Chondrocyte (in vitro differentiated cells): ENCODE measurements around the gene IRX4. TPM values are rescaled to one million over a fixed set of nuclear protein-coding genes. Genes with fewer than 3 reads are reported as not detected.
"Not testable (repeated sequence)": the region's sequence is repeated elsewhere in the genome, so short reads cannot be mapped to it uniquely, and the experiment has no call there.

Experiments used
- DNase-seq: peaks from one replicate; pipeline ENCODE4 v3.0.0; 2021; ENCODE audit warnings: mixed read lengths, low spot score
- H3K27ac Mint-ChIP-seq: one replicate; pipeline ENCODE4 v1.8.0; 2021; ENCODE audit warnings: mild to moderate bottlenecking, moderate library complexity, mixed read lengths; ENCODE audit not compliant: unreplicated experiment
- H3K27me3 Mint-ChIP-seq: 2 replicates; pipeline ENCODE4 v1.8.0; 2021; ENCODE audit warnings: low read depth, mixed read lengths
- H3K36me3 Mint-ChIP-seq: 2 replicates; pipeline ENCODE4 v1.8.0; 2021; ENCODE audit warnings: low read depth, mixed read lengths
- H3K4me1 Mint-ChIP-seq: 2 replicates; pipeline ENCODE4 v1.8.0; 2021; ENCODE audit warnings: low read depth, mild to moderate bottlenecking, mixed read lengths
- H3K4me3 Mint-ChIP-seq: one replicate; pipeline ENCODE4 v1.8.0; 2021; ENCODE audit warnings: mild to moderate bottlenecking, moderate library complexity, mixed read lengths; ENCODE audit not compliant: unreplicated experiment
- H3K9me3 Mint-ChIP-seq: 2 replicates; pipeline ENCODE4 v1.8.0; 2021; ENCODE audit warnings: low read depth, mixed read lengths
- total RNA-seq: library from RNA; stranded (reverse); gene quantifications from 3 replicates; pipeline ENCODE4 v1.2.1, GENCODE V29; 2021
- TF ChIP-seq, protein P1 (sequence below): fragments of 200-600 bp; sonication (generic); IDR thresholded peaks from 2 replicates; pipeline ENCODE4 v1.5.0; 2021; ENCODE audit warnings: antibody characterized with exemption, mild to moderate bottlenecking, moderate library complexity

IRX4 gene
- total RNA-seq, 1 donor from 2014 or later: not detected

DNA sequence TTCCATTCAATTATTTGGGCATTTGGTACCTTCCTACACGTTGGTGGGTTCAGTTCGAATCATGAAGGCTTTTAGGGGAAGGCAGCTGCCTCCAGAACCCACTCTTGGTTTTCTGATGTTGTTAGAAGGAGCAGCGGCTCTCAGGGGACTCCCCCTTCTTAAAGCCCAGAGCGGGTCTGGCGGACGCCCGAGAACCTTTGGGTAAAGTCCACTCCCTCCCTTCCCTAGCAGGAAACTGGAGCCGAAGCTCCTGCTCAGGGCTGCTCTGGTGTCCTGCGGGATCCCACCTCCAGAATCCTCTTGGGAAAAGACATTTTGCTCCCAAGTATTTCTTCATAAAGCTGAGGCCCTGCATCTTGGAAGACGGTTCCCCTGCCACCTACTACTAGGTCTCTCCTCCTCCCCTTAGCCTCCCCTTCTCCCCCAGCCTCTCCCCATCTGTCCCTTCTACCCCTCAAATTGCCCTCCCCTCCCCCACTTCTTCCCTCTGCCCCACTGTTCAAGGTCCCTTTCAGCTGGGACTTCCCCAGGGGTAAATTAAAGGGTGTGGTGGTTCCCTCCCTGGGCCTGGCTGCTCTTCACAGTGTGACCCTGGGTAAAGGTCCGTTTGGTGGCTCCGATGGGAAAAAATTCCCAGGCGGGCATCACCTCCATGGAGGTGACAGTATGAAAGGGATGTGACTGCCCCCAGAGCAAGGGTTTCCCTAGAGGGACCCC, 9.3 kb downstream of the IRX4 start:
- no peaks in the 10 kb centered on the region for H3K9me3 Mint-ChIP-seq
- DNase-seq: no peak
- TF ChIP-seq, protein P1, sequence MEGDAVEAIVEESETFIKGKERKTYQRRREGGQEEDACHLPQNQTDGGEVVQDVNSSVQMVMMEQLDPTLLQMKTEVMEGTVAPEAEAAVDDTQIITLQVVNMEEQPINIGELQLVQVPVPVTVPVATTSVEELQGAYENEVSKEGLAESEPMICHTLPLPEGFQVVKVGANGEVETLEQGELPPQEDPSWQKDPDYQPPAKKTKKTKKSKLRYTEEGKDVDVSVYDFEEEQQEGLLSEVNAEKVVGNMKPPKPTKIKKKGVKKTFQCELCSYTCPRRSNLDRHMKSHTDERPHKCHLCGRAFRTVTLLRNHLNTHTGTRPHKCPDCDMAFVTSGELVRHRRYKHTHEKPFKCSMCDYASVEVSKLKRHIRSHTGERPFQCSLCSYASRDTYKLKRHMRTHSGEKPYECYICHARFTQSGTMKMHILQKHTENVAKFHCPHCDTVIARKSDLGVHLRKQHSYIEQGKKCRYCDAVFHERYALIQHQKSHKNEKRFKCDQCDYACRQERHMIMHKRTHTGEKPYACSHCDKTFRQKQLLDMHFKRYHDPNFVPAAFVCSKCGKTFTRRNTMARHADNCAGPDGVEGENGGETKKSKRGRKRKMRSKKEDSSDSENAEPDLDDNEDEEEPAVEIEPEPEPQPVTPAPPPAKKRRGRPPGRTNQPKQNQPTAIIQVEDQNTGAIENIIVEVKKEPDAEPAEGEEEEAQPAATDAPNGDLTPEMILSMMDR: no peak
- H3K27me3 Mint-ChIP-seq: peaks cover 49% of the 10 kb centered on the region
- H3K4me1 Mint-ChIP-seq: peaks cover 4% of the 10 kb centered on the region
- no peak overlapping the region for H3K4me3 Mint-ChIP-seq
- no peak overlapping the region for H3K27ac Mint-ChIP-seq
- no peaks in the 10 kb centered on the region for H3K36me3 Mint-ChIP-seq

DNA sequence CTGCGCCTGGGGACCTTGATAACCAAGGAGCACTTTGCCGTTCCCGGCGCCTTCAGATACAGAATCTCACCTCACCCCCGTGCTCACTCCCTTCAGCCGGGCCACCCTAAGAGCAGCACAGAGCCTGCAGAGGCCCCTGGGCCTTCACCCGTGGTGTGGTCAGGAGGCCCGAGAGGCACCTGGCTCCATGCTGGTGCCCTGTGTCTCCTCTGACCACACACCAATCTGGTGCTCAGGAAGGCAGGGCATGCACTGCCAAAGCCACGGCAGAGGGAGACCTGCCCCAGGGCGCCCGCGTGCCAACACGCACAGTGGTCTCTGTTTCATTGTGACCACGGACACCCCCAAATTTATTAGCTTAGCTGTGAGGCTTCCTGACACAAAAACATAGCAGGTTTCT, 11.3 kb downstream of the IRX4 start:
- no peaks in the 10 kb centered on the region for H3K9me3 Mint-ChIP-seq
- no peak overlapping the region for H3K27ac Mint-ChIP-seq
- no peak overlapping the region for H3K4me3 Mint-ChIP-seq
- H3K27me3 Mint-ChIP-seq: peaks cover 56% of the 10 kb centered on the region
- H3K36me3 Mint-ChIP-seq: no peaks in the 10 kb centered on the region
- TF ChIP-seq, protein P1: no peak
- no peak for DNase-seq
- H3K4me1 Mint-ChIP-seq: peaks cover 4% of the 10 kb centered on the region

DNA sequence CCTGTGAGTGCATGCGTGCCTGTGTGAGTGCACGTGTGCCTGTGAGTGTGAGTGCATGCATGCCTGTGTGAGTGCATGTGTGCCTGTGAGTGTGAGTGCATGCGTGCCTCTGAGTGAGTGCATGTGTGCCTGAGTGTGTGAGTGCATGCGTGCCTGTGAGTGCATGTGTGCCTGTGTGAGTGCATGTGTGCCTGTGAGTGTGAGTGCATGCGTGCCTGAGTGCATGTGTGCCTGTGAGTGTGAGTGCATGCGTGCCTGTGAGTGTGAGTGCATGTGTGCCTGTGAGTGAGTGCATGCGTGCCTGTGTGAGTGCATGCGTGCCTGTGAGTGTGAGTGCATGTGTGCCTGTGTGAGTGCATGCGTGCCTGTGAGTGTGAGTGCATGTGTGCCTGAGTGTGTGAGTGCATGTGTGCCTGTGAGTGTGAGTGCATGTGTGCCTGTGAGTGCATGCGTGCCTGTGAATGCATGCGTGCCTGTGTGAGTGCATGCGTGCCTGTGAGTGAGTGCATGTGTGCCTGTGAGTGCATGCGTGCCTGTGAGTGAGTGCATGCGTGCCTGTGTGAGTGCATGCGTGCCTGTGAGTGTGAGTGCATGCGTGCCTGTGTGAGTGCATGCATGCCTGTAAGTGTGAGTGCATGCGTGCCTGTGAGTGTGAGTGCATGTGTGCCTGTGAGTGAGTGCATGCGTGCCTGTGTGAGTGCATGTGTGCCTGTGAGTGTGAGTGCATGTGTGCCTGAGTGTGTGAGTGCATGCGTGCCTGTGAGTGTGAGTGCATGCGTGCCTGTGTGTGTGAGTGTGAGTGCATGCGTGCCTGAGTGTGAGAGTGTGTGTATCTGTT, 12.1 kb downstream of the IRX4 start:
- H3K9me3 Mint-ChIP-seq, H3K4me1 Mint-ChIP-seq, H3K27ac Mint-ChIP-seq, DNase-seq, H3K36me3 Mint-ChIP-seq, H3K4me3 Mint-ChIP-seq: not testable (repeated sequence)
- H3K27me3 Mint-ChIP-seq: peaks cover 59% of the 10 kb centered on the region

DNA sequence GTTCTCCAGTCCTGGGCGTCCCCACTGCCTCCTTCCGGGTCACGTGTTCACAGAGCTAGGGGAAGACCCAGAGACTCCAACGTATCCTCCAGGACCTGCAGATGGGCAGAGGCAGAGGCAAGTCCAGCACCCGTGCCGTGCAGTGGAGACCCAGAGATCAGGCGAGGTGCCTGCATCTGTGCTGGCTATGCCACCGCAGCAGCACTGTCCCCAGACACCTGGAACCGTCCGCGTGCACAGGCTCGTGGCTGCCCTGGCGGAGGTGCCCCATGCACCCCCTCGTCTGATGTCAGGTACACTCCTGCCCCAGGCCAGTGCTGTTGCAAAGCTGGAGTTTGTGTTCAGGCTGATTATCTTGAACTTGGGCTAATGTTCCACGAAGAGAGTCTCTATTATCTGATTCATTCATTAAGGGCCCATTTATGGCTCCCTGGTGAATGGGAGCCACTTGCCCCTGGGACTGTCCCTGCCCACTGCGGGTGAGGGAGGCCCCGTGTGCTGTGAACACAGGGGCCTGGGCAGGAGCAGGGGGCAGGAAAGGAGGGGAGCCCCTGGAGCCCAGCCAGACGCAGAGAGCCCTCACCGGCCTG, 13.7 kb downstream of the IRX4 start:
- DNase-seq: no peak
- Mint-ChIP-seq H3K27me3 (peaks cover 62% of the 10 kb centered on the region), H3K9me3 (no peaks in the 10 kb centered on the region), H3K27ac (no peak overlapping the region), H3K4me1 (no peaks in the 10 kb centered on the region), H3K4me3 (no peak overlapping the region), H3K36me3 (no peaks in the 10 kb centered on the region)
- TF ChIP-seq, protein P1: no peak

DNA sequence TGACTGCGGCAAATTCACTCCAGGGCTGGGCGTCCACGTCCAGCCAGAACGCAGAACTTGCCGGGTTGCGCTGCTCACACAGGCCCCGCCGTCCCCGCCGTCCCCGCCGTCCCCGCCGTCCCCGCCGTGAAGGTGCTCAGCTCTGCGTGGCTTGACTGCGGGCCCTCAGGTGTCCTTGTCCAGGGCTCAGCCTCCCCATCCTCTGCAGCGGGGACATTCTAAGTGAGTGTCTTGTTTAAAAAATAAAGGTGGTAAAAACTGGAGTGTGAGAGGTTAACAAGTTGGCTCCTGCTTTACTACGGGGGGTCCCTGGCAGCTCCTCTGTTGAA, 14.9 kb downstream of the IRX4 start:
- peaks cover 61% of the 10 kb centered on the region for H3K27me3 Mint-ChIP-seq
- TF ChIP-seq, protein P1: no peak
- H3K4me3 Mint-ChIP-seq: no peak overlapping the region
- no peaks in the 10 kb centered on the region for H3K9me3 Mint-ChIP-seq
- no peaks in the 10 kb centered on the region for H3K36me3 Mint-ChIP-seq
- DNase-seq: no peak
- H3K27ac Mint-ChIP-seq: no peak overlapping the region
- H3K4me1 Mint-ChIP-seq: no peaks in the 10 kb centered on the region
